ENCODE data around the gene CPED1. TPM values are rescaled to one million over a fixed set of nuclear protein-coding genes. Genes with fewer than 3 reads are reported as not detected.

Gene CPED1
- total and polyA plus RNA-seq, 3 donors from 2014 or later = 7.4 to 13.1 (median 11.8) TPM

GRCh38 chr7:121330053-121330833, 341.7 kb downstream of the CPED1 start:
- DNase-seq = no peak
- Histone ChIP-seq H3K4me1 (peaks cover 7% of the 10 kb centered on the region), H3K27ac (no peak overlapping the region), H3K4me3 (peak overlapping the region; percentile 2 to 14), H3K9me3 (no peaks in the 10 kb centered on the region), H3K36me3 (ENCODE audit: low read depth, missing control alignments) (no peaks in the 10 kb centered on the region), H3K27me3 (no peaks in the 10 kb centered on the region)
- 3% methylated on average over 50 to 51 of the region's 52 CpGs for WGBS, 2 donors
- intact Hi-C loops (cut with DNase I; ENCODE audit: low total_unique reads) = no loop called here
- TF ChIP-seq CTCF (IDR thresholded peaks at IDR 0.05) = no peak
- no peak for TF ChIP-seq POLR2A (IDR thresholded peaks at IDR 0.05)

GRCh38 chr7:121331048-121331447, 342.5 kb downstream of the CPED1 start:
- Histone ChIP-seq H3K36me3 (ENCODE audit: low read depth, missing control alignments) (no peaks in the 10 kb centered on the region), H3K27me3 (no peaks in the 10 kb centered on the region), H3K4me1 (peaks cover 7% of the 10 kb centered on the region), H3K9me3 (no peaks in the 10 kb centered on the region), H3K4me3 (no peak overlapping the region), H3K27ac (no peak overlapping the region)
- intact Hi-C loops (cut with DNase I; ENCODE audit: low total_unique reads) = no loop called here
- no peak for DNase-seq
- WGBS, 2 donors = 62 to 71% methylated on average over 4 of the region's 4 CpGs
- TF ChIP-seq POLR2A (IDR thresholded peaks at IDR 0.05) = no peak
- no peak for TF ChIP-seq CTCF (IDR thresholded peaks at IDR 0.05)

- TF ChIP-seq POLR2A (IDR thresholded peaks at IDR 0.05) (no peak), CTCF (IDR thresholded peaks at IDR 0.05) (no peak)
- intact Hi-C loops (cut with DNase I; ENCODE audit: low total_unique reads) = no loop called here
Observed at GRCh38 chr7:121331574-121331973, 343.1 kb downstream of the CPED1 start.

GRCh38 chr7:121334376-121334775, 345.9 kb downstream of the CPED1 start:
- TF ChIP-seq CTCF (IDR thresholded peaks at IDR 0.05) (no peak), POLR2A (IDR thresholded peaks at IDR 0.05) (no peak)
- H3K9me3 ChIP-seq = no peaks in the 10 kb centered on the region
- 89 to 91% methylated on average over 4 of the region's 4 CpGs for WGBS, 2 donors
- DNase-seq = no peak
- H3K27me3 ChIP-seq = no peaks in the 10 kb centered on the region
- H3K4me3 ChIP-seq = no peak overlapping the region
- H3K4me1 ChIP-seq = peaks cover 7% of the 10 kb centered on the region
- intact Hi-C loops (cut with DNase I; ENCODE audit: low total_unique reads) = no loop called here
- H3K27ac ChIP-seq = no peak overlapping the region
- H3K36me3 ChIP-seq (ENCODE audit: low read depth, missing control alignments) = no peaks in the 10 kb centered on the region

More at GRCh38 chr7:121331574-121331973, 343.1 kb downstream of the CPED1 start:
- H3K36me3 ChIP-seq (ENCODE audit: low read depth, missing control alignments) = no peaks in the 10 kb centered on the region
- H3K9me3 ChIP-seq = no peaks in the 10 kb centered on the region
- H3K27me3 ChIP-seq = no peaks in the 10 kb centered on the region
- H3K4me1 ChIP-seq = peaks cover 7% of the 10 kb centered on the region
- WGBS, 2 donors = 52 to 73% methylated on average over 5 of the region's 5 CpGs
- no peak overlapping the region for H3K4me3 ChIP-seq
- no peak for DNase-seq
- H3K27ac ChIP-seq = no peak overlapping the region

Data from testis (tissue), 3 donors.